Nucleus accumbens (tissue), 56 donors: ENCODE measurements around the gene IRX3.
"Not testable (repeated sequence)": the region's sequence is repeated elsewhere in the genome, so short reads cannot be mapped to it uniquely, and the experiment has no call there.

Experiments used
- DNase-seq, 56 donors: peaks; one replicate each; lab custom pipeline; 2025; lab: John Stamatoyannopoulos, UW

The IRX3 gene

DNA sequence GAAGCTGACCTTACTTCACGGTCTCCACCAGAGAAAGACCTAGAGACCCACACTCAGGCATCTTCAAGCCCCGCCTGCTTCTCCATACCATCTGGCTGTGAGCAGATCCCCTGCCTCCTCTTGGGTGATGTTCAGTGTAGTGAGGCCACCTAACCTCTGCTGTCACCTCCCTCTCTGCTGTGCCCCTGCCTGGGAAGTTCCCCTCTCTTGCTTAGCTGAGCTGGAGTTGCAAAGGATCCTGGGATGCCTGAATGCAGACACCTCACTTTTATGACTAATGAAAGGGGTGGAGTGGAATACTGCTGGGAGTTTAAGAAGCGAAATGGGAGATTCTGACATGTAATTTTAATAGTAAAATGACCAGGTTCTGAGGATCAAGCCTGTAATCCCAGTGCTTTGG is 5.8 kb downstream of the IRX3 start:
- no peak for DNase-seq

DNA sequence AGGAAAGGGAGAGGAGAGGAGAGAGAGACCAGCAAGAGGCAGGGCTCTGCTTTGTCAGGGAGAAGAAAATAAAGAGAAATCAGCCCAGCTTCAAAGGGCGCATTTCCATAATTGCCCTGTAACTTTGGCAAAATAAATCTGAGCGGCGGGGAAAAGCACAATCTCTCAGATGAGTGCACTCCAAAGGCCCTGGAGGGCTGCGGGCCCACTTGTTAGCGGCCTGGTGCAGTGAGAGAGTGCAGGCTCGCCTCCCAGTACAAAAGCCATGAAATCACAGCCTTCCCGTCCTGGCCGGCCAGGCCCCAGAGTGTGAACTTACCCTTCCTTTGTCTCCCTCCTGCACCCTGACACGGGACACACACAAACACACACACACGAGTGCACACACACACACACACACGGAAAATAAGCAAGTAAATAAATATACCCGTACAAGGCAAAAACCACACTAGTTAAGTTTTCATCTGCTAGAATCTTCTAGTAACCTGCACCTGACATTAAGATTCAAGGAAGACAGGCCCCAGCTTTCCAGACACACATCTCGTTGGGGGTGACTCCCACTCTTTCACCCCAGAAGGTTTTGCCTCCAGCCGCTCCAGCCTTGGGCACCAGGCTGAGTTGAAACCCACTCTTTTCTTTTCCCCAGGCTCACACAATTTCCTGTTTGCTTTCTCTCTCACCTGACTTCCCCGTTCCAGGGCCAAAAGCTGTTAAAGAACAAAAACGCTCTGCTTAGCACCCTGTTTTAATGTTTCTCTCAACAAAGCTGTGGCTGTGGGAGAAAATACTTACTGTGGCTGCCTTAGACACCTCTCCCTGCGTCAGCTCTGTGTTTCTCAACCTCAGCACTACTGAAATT is 8.5 kb downstream of the IRX3 start:
- DNase-seq = peak in 22 of 56 donors; percentile 4 to 69 (median 25)

DNA sequence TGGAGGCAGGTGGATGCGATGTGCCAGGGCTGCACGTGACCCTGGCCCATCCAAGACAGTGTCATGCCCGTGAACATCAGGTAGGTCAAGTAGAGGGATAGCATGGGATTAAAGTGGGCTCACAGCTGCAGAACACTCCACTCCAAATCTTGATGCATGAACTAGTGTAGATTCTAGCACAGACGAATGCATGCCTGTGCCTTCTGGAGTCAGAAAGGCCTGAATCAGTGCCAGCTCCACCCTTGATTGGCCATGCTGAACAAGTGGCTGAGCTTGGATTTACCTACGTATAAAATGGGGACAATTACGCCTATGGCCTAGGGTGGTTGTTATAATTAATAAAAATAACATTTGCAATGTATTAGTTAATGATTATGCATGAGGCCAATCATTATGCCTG is 10.6 kb downstream of the IRX3 start:
- no peak for DNase-seq

DNA sequence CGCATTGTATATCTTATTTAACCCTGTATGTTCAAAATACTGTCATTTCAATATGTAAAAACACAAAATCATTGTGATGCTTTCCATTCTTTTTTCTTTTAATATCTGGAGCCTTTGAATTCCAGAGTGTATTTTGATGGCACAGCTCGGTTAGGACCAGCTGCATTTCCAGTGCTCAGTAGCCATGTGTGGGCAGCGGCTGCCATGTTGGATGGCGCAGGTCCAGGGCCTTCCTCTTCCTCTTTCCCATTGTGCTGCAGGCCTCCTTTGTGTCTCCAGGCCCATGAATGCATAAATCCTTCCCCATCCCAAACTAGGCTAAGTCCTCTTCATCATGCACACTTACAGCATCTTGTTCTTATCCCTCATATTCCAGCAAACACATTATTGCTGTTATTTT is 13.0 kb downstream of the IRX3 start:
- DNase-seq = no peak

DNA sequence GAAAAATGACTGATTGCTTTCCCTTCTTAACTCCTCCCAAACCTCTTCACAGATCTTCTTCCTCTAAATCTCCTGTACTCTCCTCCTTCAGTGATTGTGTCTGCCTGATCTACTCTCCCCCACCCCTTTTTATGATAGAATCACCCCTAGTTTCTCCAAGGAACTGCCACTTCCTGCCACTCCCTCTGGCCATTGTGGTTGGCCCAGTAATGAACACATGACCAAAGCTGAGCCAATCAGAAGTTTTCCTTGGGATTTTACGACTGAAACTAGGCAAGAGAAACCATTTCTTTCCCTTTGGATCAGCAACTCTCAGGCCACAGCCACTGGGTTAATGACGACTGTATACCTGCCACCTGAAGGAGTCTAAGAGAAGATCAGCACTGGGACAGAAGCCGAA is 15.9 kb downstream of the IRX3 start:
- no peak for DNase-seq

DNA sequence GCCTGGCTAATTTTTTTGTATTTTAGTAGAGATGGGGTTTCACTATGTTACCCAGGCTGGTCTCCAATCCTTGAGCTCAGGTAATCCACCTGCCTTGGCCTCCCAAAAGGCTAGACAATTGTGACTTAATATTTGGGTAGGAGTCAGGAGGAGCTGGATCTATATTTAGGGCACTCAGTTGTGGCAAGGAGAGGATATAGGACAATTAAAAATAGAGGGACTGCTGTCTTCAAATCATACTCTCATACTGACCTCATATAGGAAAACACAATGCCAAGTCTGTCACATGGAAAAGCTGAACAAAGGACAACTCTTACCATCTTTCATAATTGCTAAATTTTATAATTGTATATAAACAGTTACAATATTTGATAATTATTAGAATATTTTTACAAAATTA is 17.1 kb downstream of the IRX3 start:
- DNase-seq = no peak

DNA sequence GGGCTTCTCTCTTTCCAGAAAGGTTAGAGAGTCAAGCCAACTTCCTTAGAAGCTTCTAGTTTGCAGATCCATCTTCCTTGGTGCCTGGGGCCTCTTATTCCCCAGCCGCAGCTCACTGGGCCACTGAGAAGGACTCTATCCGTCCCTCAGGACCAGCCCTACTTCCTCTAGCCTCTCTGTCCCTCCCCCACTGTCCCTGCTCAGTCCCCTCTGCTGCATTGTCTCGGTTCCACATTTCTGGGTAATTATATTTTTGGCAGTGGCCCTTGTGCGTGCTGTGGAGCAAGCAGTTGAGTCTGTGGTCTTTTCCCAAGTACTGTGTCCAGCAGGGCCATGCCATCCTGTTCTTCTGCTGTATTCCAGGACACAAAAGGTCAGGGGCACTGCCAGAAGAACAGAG is 17.8 kb downstream of the IRX3 start:
- DNase-seq = no peak

DNA sequence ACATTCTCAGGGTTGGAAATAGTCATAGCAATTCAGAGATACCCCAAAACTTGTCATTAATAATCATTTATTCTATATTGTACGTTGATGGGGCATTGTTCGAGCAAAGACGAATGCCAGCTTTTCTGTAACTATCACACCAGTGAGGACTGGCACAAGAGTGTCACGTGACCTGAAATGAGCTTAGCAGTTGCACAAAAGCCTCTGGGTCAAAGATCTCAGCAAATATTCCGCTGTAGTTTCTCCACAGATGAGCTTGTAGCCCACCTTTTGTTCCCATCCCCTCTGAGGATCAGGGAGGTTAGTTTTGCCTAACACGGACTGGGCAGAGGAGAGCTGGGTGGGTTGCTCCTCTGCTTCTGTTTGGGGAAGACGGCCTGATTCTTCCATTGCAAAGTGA is 18.2 kb downstream of the IRX3 start:
- no peak for DNase-seq

DNA sequence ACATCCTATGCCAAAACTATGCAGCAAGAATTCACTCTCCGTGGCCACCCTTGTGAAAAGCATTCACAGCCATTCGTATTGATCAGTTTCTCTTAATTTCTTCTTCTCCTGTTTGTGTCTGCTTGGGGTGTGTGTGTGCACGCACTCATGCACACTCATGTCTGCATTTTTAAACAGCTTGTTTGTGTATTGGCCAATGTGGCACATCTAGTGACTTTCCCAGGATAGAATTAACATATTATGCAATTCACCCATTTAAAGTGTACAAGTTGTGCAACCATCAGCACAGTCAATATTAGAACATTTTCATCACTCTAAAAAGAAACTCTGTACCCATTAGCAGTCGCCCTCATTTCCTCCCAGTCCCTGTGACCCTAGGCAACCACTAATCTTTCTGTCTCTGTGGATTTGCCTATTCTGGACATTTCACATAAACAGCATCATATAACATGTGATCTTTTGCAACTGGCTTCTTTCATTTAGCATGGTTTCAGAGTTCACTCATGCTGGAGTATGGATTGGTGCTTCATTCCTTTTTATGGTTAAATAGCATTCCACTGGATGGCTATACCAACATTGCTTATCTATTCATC is 20.1 kb downstream of the IRX3 start:
- DNase-seq = no peak

DNA sequence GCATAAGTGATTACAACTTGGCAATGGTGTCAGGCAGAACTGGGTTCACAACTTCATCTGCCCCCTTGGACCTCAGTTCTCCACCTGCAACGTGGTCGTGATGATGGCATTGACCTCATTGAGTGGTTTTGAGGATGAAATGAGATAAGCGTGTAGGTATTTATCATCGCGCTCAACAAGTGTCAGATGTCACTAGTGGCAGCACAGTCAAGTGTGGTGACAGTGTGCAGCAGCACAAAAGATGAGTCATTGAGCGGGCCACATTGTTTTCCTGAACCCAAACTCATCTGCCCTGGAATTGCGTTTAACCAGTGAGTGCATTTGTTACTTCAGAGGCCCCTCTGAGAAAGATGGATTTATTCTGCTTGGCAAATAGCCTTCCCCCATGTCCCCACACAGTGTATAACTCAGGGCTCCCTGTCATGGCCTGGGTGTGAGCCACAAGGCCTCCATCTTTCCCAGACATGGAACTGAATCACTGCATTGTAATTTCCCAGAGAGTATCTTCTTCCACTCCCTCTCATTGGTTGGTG is 20.9 kb downstream of the IRX3 start:
- no peak for DNase-seq

DNA sequence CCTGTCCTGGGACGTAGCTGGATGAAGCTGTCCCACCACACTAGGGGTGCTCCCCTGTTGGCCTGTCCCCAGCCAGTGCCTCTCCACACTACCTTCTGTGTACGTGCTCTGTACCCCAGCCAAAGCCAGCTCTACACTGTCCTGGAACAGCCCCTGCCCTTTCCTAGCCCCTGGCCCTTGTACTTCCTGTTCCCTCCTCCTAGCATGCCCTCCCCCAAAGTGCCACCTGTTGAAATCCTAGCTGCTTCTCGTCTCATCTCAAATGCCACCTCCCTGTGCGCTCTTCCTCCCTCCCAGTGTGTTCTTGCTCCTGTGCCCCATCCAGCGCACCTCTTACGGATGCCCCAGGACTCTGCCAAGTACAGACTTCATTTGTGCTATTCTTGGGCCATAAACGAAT is 33.5 kb downstream of the IRX3 start:
- no peak for DNase-seq

DNA sequence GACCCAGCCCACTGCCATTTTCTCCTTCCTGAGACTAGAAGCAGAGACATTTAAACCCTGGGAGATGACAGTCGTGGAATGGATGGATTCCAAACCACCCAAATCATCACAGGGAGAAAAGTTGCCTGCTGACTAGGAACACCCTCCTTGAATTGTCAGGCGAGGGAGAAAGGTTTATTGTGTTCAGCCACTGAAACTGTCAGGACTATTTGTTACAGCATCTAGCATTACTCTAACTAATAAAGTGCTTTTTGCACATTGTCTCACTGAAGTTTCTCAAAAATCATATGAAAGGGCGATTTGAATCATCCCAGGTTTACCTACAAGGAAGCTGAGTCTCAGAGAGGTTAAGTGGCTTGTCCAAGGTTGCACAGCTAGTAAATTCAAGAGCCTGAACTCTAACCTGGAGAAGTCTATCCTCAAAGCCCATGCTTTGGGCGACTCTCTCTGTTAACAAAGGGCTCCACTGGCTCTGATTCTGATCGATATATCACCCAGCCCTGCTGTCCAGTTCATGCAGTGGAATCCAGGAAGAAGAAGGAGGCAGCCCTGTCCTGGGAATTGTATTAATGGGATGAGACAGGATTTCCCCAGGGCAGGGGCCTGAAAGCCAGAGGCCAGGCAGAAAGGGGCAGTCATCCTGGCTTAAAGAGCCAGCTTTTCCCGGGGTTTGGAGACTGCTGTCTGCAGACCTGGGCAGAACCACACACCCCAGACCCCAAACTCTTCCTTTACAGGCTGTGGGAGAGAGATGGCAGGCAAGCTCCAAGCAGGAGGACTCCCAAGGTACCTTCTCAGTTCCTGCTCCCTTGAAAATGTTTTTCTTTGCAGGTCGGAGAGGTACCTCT is 37.5 kb downstream of the IRX3 start:
- DNase-seq = no peak

DNA sequence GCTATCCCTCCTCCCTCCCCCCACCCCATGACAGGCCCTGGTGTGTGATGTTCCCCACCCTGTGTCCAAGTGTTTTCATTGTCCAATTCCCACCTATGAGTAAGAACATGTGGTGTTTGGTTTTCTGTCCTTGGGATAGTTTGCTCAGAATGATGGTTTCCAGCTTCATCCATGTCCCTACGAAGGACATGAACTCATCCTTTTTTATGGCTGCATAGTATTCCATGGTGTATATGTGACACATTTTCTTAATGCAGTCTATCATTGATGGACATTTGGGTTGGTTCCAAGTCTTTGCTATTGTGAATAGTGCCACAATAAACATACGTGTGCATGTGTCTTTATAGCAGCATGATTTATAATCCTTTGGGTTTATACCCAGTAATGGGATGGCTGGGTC is 38.9 kb downstream of the IRX3 start:
- DNase-seq = not testable (repeated sequence)

DNA sequence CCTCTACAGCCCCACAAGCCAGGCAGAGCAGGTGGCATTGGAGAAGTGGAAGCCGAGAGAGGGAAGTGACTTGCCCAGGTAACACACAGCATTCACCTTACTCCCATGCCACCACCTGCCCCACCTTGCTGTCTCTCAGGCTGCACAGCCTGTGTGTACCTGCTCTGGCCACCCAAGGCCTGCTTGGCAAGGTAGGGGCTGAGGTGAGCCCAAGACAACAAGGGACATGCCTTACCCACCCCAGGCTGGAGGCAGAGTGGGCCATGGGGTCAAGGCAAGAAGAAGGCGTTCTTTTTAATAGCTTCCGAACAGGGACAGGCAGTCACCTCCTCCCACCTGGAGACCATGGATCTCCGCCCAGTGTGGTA is 40.1 kb downstream of the IRX3 start:
- DNase-seq = no peak

DNA sequence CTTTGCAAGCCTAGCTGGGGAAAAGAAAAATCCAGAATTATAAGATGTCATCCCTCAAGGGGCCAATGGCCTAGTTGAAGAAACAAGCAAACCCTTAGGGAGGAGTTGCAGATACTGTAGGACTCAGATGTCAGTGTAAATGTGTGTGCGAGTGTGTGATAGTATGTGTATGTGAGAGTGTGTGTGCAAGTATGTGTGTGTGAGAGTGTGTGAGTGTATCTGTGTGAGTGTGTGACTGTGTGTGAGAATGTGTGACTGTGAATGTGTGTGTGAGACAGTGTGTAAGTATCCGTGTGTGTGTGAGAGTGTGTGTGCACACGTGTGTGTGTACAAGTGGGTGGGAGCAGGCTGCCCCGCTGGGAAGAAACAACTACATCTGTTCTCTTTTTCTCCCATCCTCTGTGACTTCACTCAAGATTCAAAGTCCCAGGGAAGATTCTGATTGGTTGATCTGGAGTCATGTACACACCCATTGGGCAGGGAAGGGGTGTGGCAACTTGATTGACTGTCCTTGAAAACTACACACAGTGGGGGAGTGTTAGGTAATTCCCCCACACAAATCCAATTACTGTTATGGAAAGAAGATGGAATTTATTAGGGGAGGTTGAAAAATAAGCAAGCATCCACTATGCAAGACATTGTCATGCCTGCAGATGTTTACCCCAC is 40.7 kb downstream of the IRX3 start:
- no peak for DNase-seq

DNA sequence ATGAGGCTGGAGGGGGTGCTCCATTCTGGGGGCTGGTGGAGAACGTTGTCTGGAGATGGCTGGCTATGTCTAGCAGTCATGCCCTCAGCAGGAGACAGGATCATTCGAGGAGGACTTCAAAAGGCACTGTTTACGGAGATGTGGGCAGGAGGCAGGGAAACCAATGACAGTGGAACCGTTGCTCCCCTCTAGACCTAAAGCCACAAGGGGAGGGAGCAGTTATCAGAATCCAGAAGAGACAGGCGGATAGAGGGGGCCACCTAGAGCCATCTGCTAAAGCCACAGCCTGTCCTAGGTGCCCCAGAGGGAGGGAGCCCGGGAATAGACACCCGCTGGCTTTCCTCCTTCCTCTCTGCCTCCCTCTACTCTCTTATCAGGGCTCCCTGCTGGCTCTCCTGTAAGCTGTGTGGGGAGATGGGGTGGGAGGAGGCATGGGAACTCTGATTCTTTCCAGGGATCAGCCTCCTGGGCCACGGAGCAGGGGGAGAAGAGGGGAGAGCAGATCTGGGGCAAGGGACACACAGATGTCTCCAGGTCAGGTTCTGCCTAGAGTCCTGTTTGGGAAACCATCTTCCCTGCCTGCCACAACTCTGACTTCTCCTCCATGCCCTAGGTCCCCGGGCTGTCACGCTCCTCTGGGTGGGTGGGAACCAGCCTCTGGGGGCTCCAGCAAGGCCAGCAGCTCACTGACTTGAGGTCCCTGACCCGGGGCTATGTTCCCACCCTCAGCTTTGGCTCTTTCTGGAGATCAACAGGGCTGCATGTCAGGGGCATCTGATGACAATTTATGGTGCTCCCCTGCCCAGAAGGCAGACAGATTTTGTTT is 42.3 kb downstream of the IRX3 start:
- no peak for DNase-seq

DNA sequence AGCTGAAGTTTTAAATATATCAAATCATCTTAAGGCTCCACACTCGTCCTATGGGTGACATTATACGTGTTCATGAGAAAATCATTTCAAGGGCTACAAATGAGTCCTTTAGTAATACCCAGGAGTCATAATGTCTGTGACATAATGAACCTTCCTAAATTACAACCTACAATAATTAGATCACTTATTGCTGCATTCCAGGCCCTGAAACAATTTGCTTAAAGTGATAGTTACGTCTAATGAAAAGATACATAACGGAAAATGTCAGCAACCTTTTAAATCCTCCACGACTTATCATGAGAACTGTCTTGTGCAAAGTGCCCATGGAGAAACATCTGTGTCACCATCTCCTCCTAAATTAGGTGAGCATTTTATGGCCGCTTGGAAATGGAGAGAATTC is 43.4 kb downstream of the IRX3 start:
- no peak for DNase-seq

DNA sequence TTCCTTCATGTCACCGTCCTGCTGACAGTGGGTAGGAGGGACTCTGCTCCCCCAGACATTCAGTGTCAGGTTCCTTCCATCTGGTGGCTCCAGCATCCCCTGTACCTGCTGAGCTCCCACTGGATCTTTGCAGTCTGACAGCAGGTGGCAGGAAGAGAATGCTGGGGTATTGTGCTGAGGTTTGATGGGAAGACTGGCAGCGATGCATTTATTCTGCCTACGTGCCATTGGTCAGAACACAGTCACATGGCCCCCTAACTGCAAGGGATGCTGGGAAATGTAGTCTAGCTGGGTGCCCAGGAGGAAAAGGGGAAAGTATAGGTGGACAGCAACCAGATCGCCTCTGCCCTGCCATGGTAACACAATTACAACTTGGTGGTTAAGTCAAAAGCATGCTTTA is 44.4 kb downstream of the IRX3 start:
- DNase-seq = peak in 10 of 56 donors; percentile 1 to 37 (median 9)

DNA sequence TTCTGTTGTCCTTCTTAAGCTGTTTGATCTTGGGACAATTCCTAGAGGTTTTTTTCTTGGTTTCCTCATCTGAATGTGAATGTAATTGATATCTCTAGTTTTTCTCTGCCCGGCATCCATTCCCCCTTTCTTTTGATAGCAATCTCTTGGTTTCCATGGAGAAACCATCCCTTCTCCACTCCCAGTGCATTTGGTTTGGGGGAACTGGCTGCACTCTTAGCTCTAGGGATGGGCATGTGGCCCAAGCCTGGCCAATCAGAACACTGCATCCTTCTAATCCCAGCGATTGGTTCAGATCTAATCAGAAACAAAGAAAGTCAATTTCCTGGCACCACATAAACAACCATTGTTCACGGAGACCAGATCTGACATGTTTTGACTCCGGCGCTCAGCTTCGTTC is 45.1 kb downstream of the IRX3 start:
- peak in 6 of 56 donors; percentile 2 to 20 (median 10) for DNase-seq
